ENCODE results near the gene AP2B1.
A peak's percentile ranks its signal among the peaks of the same experiment; 100 is the strongest.

AP2B1 gene

GRCh38 chr17:35708951-35709350, 121.8 kb downstream of the AP2B1 start:
- Histone ChIP-seq H2AFZ (ENCODE audit: low read depth, low read length) (no peak overlapping the region), H3K4me3 (ENCODE audit: insufficient read depth in 1 of 2, low read depth in 1 of 2, low read length in 2 of 2) (no peak overlapping the region), H3K18ac (ENCODE audit: low read depth in 1 of 2, low read length in 2 of 2) (no peak overlapping the region), H3K27me3 (ENCODE audit: control insufficient read depth in 1 of 2, insufficient read depth in 1 of 2, low read length in 2 of 2) (no peaks in the 10 kb centered on the region), H3K23ac (ENCODE audit: low read length in 2 of 2) (no peak overlapping the region), H3K36me3 (ENCODE audit: control insufficient read depth in 1 of 2, insufficient read depth in 2 of 2, low read depth in 1 of 2, low read length in 2 of 2) (peaks cover 4 to 35% of the 10 kb centered on the region in 2 experiments), H3K4me2 (ENCODE audit: low read length, poor library complexity, severe bottlenecking) (no peak overlapping the region), H3K9ac (ENCODE audit: low read length) (no peak overlapping the region), H3K27ac (ENCODE audit: low read length, poor library complexity, severe bottlenecking) (no peak overlapping the region), H4K91ac (ENCODE audit: low read length) (no peak overlapping the region), H3K4ac (ENCODE audit: low read depth in 1 of 2, low read length in 2 of 2) (no peak overlapping the region), H4K8ac (ENCODE audit: low read length) (no peak overlapping the region), H2BK120ac (ENCODE audit: low read depth, low read length) (no peak overlapping the region), H2BK12ac (ENCODE audit: low read length in 2 of 2) (no peak overlapping the region), H2AK5ac (ENCODE audit: low read length, severe bottlenecking) (no peak overlapping the region), H3K14ac (ENCODE audit: low read length in 2 of 2) (no peak overlapping the region), H3K4me1 (ENCODE audit: control insufficient read depth, insufficient read depth, low read depth, low read length) (peaks cover 2% of the 10 kb centered on the region), H2BK5ac (ENCODE audit: low read depth, low read length, poor library complexity, severe bottlenecking) (no peak overlapping the region), H2BK15ac (ENCODE audit: low read depth, poor library complexity, severe bottlenecking) (peak overlapping the region; percentile 12), H3K9me3 (ENCODE audit: control insufficient read depth, low read length) (no peaks in the 10 kb centered on the region), H3K79me1 (replicated peaks; ENCODE audit: low read length, poor library complexity, severe bottlenecking) (peaks cover 16% of the 10 kb centered on the region)
- no peak for DNase-seq
- WGBS = 100% methylated on average over 3 of the region's 3 CpGs

- Histone ChIP-seq H2AFZ (ENCODE audit: low read depth, low read length) (no peak overlapping the region), H2BK15ac (ENCODE audit: low read depth, poor library complexity, severe bottlenecking) (no peak overlapping the region), H3K23ac (ENCODE audit: low read length in 2 of 2) (no peak overlapping the region), H3K4me3 (ENCODE audit: insufficient read depth in 1 of 2, low read depth in 1 of 2, low read length in 2 of 2) (no peak overlapping the region), H3K4ac (ENCODE audit: low read depth in 1 of 2, low read length in 2 of 2) (no peak overlapping the region), H3K27ac (ENCODE audit: low read length, poor library complexity, severe bottlenecking) (no peak overlapping the region), H4K8ac (ENCODE audit: low read length) (no peak overlapping the region), H2AK5ac (ENCODE audit: low read length, severe bottlenecking) (no peak overlapping the region), H3K9ac (ENCODE audit: low read length) (no peak overlapping the region), H2BK12ac (ENCODE audit: low read length in 2 of 2) (no peak overlapping the region), H4K91ac (ENCODE audit: low read length) (no peak overlapping the region), H3K36me3 (ENCODE audit: control insufficient read depth in 1 of 2, insufficient read depth in 2 of 2, low read depth in 1 of 2, low read length in 2 of 2) (peaks cover 4 to 43% of the 10 kb centered on the region in 2 experiments), H3K18ac (ENCODE audit: low read depth in 1 of 2, low read length in 2 of 2) (no peak overlapping the region), H3K9me3 (ENCODE audit: control insufficient read depth, low read length) (no peaks in the 10 kb centered on the region), H3K27me3 (ENCODE audit: control insufficient read depth in 1 of 2, insufficient read depth in 1 of 2, low read length in 2 of 2) (no peaks in the 10 kb centered on the region), H2BK5ac (ENCODE audit: low read depth, low read length, poor library complexity, severe bottlenecking) (no peak overlapping the region), H3K79me1 (replicated peaks; ENCODE audit: low read length, poor library complexity, severe bottlenecking) (peaks cover 18% of the 10 kb centered on the region), H3K4me2 (ENCODE audit: low read length, poor library complexity, severe bottlenecking) (no peak overlapping the region), H3K4me1 (ENCODE audit: control insufficient read depth, insufficient read depth, low read depth, low read length) (peaks cover 2% of the 10 kb centered on the region), H3K14ac (ENCODE audit: low read length in 2 of 2) (no peak overlapping the region), H2BK120ac (ENCODE audit: low read depth, low read length) (no peak overlapping the region)
- peak; percentile 29 for DNase-seq
- WGBS = 96% methylated on average over 2 of the region's 3 CpGs
Measured at GRCh38 chr17:35709874-35710273, 122.8 kb downstream of the AP2B1 start.

- Histone ChIP-seq H3K36me3 (ENCODE audit: control insufficient read depth in 1 of 2, insufficient read depth in 2 of 2, low read depth in 1 of 2, low read length in 2 of 2) (peaks cover 4 to 54% of the 10 kb centered on the region in 2 experiments), H3K4me3 (ENCODE audit: insufficient read depth in 1 of 2, low read depth in 1 of 2, low read length in 2 of 2) (no peak overlapping the region), H2AFZ (ENCODE audit: low read depth, low read length) (no peak overlapping the region), H3K9me3 (ENCODE audit: control insufficient read depth, low read length) (no peaks in the 10 kb centered on the region), H3K14ac (ENCODE audit: low read length in 2 of 2) (no peak overlapping the region), H3K4me1 (ENCODE audit: control insufficient read depth, insufficient read depth, low read depth, low read length) (peaks cover 2% of the 10 kb centered on the region), H3K79me1 (replicated peaks; ENCODE audit: low read length, poor library complexity, severe bottlenecking) (peaks cover 23% of the 10 kb centered on the region), H3K27me3 (ENCODE audit: control insufficient read depth in 1 of 2, insufficient read depth in 1 of 2, low read length in 2 of 2) (no peaks in the 10 kb centered on the region), H2AK5ac (ENCODE audit: low read length, severe bottlenecking) (no peak overlapping the region), H2BK12ac (ENCODE audit: low read length in 2 of 2) (peak overlapping the region in 1 of 2 experiments; percentile 83), H3K23ac (ENCODE audit: low read length in 2 of 2) (no peak overlapping the region), H4K8ac (ENCODE audit: low read length) (no peak overlapping the region), H2BK5ac (ENCODE audit: low read depth, low read length, poor library complexity, severe bottlenecking) (no peak overlapping the region), H2BK15ac (ENCODE audit: low read depth, poor library complexity, severe bottlenecking) (no peak overlapping the region), H3K27ac (ENCODE audit: low read length, poor library complexity, severe bottlenecking) (no peak overlapping the region), H3K4me2 (ENCODE audit: low read length, poor library complexity, severe bottlenecking) (no peak overlapping the region), H3K18ac (ENCODE audit: low read depth in 1 of 2, low read length in 2 of 2) (no peak overlapping the region), H3K4ac (ENCODE audit: low read depth in 1 of 2, low read length in 2 of 2) (no peak overlapping the region), H3K9ac (ENCODE audit: low read length) (no peak overlapping the region), H4K91ac (ENCODE audit: low read length) (no peak overlapping the region), H2BK120ac (ENCODE audit: low read depth, low read length) (no peak overlapping the region)
- no peak for DNase-seq
- 100% methylated on average over 1 of the region's 2 CpGs for WGBS
Measured at GRCh38 chr17:35710950-35711349, 123.8 kb downstream of the AP2B1 start.

- Histone ChIP-seq H2BK120ac (ENCODE audit: low read depth, low read length) (no peak overlapping the region), H3K27me3 (ENCODE audit: control insufficient read depth in 1 of 2, insufficient read depth in 1 of 2, low read length in 2 of 2) (no peaks in the 10 kb centered on the region), H3K27ac (ENCODE audit: low read length, poor library complexity, severe bottlenecking) (no peak overlapping the region), H3K14ac (ENCODE audit: low read length in 2 of 2) (no peak overlapping the region), H3K9me3 (ENCODE audit: control insufficient read depth, low read length) (no peaks in the 10 kb centered on the region), H3K9ac (ENCODE audit: low read length) (peak overlapping the region; percentile 40), H3K4me2 (ENCODE audit: low read length, poor library complexity, severe bottlenecking) (no peak overlapping the region), H4K91ac (ENCODE audit: low read length) (no peak overlapping the region), H2AFZ (ENCODE audit: low read depth, low read length) (no peak overlapping the region), H3K36me3 (ENCODE audit: control insufficient read depth in 1 of 2, insufficient read depth in 2 of 2, low read depth in 1 of 2, low read length in 2 of 2) (peaks cover 4 to 70% of the 10 kb centered on the region in 2 experiments), H3K79me1 (replicated peaks; ENCODE audit: low read length, poor library complexity, severe bottlenecking) (peaks cover 18% of the 10 kb centered on the region), H3K4me3 (ENCODE audit: insufficient read depth in 1 of 2, low read depth in 1 of 2, low read length in 2 of 2) (peak overlapping the region in 1 of 2 experiments; percentile 12), H4K8ac (ENCODE audit: low read length) (no peak overlapping the region), H2AK5ac (ENCODE audit: low read length, severe bottlenecking) (no peak overlapping the region), H2BK15ac (ENCODE audit: low read depth, poor library complexity, severe bottlenecking) (no peak overlapping the region), H3K23ac (ENCODE audit: low read length in 2 of 2) (no peak overlapping the region), H3K18ac (ENCODE audit: low read depth in 1 of 2, low read length in 2 of 2) (peak overlapping the region in 1 of 2 experiments; percentile 58), H2BK12ac (ENCODE audit: low read length in 2 of 2) (no peak overlapping the region), H3K4ac (ENCODE audit: low read depth in 1 of 2, low read length in 2 of 2) (no peak overlapping the region), H3K4me1 (ENCODE audit: control insufficient read depth, insufficient read depth, low read depth, low read length) (peaks cover 2% of the 10 kb centered on the region), H2BK5ac (ENCODE audit: low read depth, low read length, poor library complexity, severe bottlenecking) (no peak overlapping the region)
- under 1% methylated on average over 7 of the region's 7 CpGs for WGBS
- peak; percentile 99 for DNase-seq
Measured at GRCh38 chr17:35713069-35713728, 126.1 kb downstream of the AP2B1 start.
